SK-N-SH treated with all-trans-retinoic acid at 6 μM for 48 hours (cell line): Measurements from ENCODE around the gene ABCA13.

Experiments used
- ATAC-seq: fragments of 200-7000 bp; cut with Tn5 transposase; 3 replicates; pipeline ENCODE4 v1.9.1; 2020; ENCODE audit warnings: mild to moderate bottlenecking, moderate library complexity
- ARNTL ChIP-seq: fragments of 450-650 bp; formaldehyde crosslinking; IDR thresholded peaks from 2 replicates; pipeline ENCODE4 v1.5.0; 2020; ENCODE audit warnings: low read depth, mild to moderate bottlenecking, moderate library complexity, borderline replicate concordance
- BACH2 ChIP-seq: fragments of 250-450 bp; sonication (Bioruptor Pico); IDR thresholded peaks from 2 replicates; pipeline ENCODE4 v1.9.0; 2021; ENCODE audit warnings: mild to moderate bottlenecking, borderline replicate concordance
- CREB5 ChIP-seq: fragments of 250-450 bp; sonication (Bioruptor Pico); IDR thresholded peaks from 2 replicates; pipeline ENCODE4 v1.5.1; 2020; ENCODE audit warnings: low read depth, mild to moderate bottlenecking, moderate library complexity
- CSDC2 ChIP-seq: fragments of 250-450 bp; sonication (Bioruptor Pico); IDR thresholded peaks from 2 replicates; pipeline ENCODE4 v1.5.0; 2020; ENCODE audit warnings: mild to moderate bottlenecking, moderate library complexity
- ESRRG ChIP-seq: fragments of 250-450 bp; sonication (Bioruptor Pico); IDR thresholded peaks from 2 replicates; pipeline ENCODE4 v1.6.1; 2021; ENCODE audit warnings: mild to moderate bottlenecking
- GLIS3 ChIP-seq: fragments of 250-450 bp; sonication (Bioruptor Pico); IDR thresholded peaks from 2 replicates; pipeline ENCODE4 v1.5.0; 2020; ENCODE audit warnings: mild to moderate bottlenecking, moderate library complexity
- ISL1 ChIP-seq: fragments of 250-450 bp; sonication (Bioruptor Pico); IDR thresholded peaks from 2 replicates; pipeline ENCODE4 v2.1.2; 2022; ENCODE audit warnings: mild to moderate bottlenecking, moderate library complexity
- OSR1 ChIP-seq: fragments of 250-450 bp; sonication (Bioruptor Pico); IDR thresholded peaks from 2 replicates; pipeline ENCODE4 v1.8.0; 2022; ENCODE audit warnings: moderate library complexity, mild to moderate bottlenecking, inconsistent platforms
- PATZ1 ChIP-seq: fragments of 250-450 bp; sonication (Bioruptor Pico); IDR thresholded peaks from 2 replicates; pipeline ENCODE4 v1.8.0; 2020; ENCODE audit warnings: mild to moderate bottlenecking, moderate library complexity, borderline replicate concordance
- POU6F1 ChIP-seq: fragments of 250-450 bp; sonication (Bioruptor Pico); IDR thresholded peaks from 2 replicates; pipeline ENCODE4 v1.8.0; 2021; ENCODE audit warnings: low read depth, mild to moderate bottlenecking, moderate library complexity, borderline replicate concordance
- PPARA ChIP-seq: fragments of 250-450 bp; sonication (Bioruptor Pico); IDR thresholded peaks from 2 replicates; pipeline ENCODE4 v1.5.0; 2020; ENCODE audit warnings: mild to moderate bottlenecking, borderline replicate concordance
- RARB ChIP-seq: fragments of 250-450 bp; sonication (Bioruptor Pico); IDR thresholded peaks from 2 replicates; pipeline ENCODE4 v1.8.0; 2021; ENCODE audit warnings: mild to moderate bottlenecking, moderate library complexity
- SNAI2 ChIP-seq: fragments of 250-450 bp; sonication (Bioruptor Pico); IDR thresholded peaks from 2 replicates; pipeline ENCODE4 v1.5.0; 2020; ENCODE audit warnings: mild to moderate bottlenecking, moderate library complexity
- TCF4 ChIP-seq: fragments of 250-450 bp; sonication (Bioruptor Pico); IDR thresholded peaks from 2 replicates; pipeline ENCODE4 v1.8.0; 2021; ENCODE audit warnings: mild to moderate bottlenecking, moderate library complexity, borderline replicate concordance
- TOX ChIP-seq: fragments of 250-450 bp; sonication (Bioruptor Pico); IDR thresholded peaks from 2 replicates; pipeline ENCODE4 v1.8.0; 2021; ENCODE audit warnings: mild to moderate bottlenecking, moderate library complexity, borderline replicate concordance
- ZC3H10 ChIP-seq: fragments of 250-450 bp; sonication (Bioruptor Pico); IDR thresholded peaks from 2 replicates; pipeline ENCODE4 v1.5.1; 2021; ENCODE audit warnings: mild to moderate bottlenecking, moderate library complexity
- ZFP3 ChIP-seq: fragments of 250-450 bp; sonication (Bioruptor Pico); IDR thresholded peaks from 2 replicates; pipeline ENCODE4 v1.5.0; 2020; ENCODE audit warnings: mild to moderate bottlenecking, moderate library complexity
- ZFP30 ChIP-seq: fragments of 450-650 bp; formaldehyde crosslinking; IDR thresholded peaks from 2 replicates; pipeline ENCODE4 v1.5.0; 2022; ENCODE audit warnings: mild to moderate bottlenecking, moderate library complexity
- ZNF70 ChIP-seq: fragments of 450-650 bp; formaldehyde crosslinking; IDR thresholded peaks from 2 replicates; pipeline ENCODE4 v1.5.0; 2020; ENCODE audit warnings: mild to moderate bottlenecking, moderate library complexity
- ZNF8 ChIP-seq: fragments of 450-650 bp; formaldehyde crosslinking; IDR thresholded peaks from 2 replicates; pipeline ENCODE4 v1.5.0; 2020; ENCODE audit warnings: mild to moderate bottlenecking, moderate library complexity
- TF ChIP-seq, protein P1 (sequence below): fragments of 250-450 bp; sonication (Bioruptor Pico); IDR thresholded peaks from 2 replicates; pipeline ENCODE4 v1.5.1; 2021; ENCODE audit warnings: mild to moderate bottlenecking, moderate library complexity

Gene ABCA13

DNA sequence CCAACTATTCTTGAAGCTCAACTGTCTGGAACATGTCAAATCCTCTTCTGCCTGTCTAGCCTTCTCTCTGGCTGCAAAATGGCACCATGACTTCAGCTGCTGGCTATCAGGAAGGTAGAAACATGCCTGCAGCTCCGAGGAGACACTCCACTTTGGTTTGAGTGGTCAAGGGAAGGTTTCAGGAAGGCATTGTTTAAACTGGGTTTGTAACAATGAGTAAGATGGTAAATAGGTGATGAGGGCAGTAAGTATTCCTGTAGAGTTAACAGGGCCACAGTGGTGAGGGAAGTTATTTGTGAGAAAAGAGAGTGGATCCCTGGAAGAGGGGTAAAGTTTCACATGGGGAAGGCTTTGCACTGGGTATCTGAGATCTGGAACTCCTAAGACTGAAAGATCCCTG lies 231.5 kb downstream of the ABCA13 start:
- TF ChIP-seq ZNF70 (CRISPR knock-in tag) (no peak), GLIS3 (no peak), TOX (CRISPR knock-in tag) (no peak), BACH2 (no peak), PPARA (no peak), OSR1 (CRISPR knock-in tag) (no peak), CREB5 (CRISPR knock-in tag) (no peak), TCF4 (CRISPR knock-in tag) (no peak)
- TF ChIP-seq, all 23 proteins: peak for 0
- ATAC-seq, result no peak

DNA sequence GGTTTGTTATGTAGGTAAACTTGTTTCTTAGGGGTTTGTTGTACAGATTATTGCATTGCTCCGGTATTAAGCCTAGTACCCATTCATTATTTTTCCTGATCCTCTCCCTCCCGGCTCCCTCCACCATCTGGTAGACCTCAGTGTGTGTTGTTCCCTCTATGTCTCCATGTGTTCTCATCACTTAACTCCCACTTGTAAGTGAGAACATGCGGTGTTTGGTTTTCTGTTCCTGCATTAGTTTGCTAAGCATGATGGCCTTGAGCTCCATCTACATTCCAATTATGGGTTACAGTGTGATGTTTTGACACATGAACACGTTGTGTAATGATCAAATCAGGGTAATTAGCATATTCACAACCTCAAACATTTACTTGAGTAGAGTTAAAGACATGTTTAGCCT lies 237.5 kb downstream of the ABCA13 start:
- no peak for ATAC-seq
- TF ChIP-seq, protein P1, sequence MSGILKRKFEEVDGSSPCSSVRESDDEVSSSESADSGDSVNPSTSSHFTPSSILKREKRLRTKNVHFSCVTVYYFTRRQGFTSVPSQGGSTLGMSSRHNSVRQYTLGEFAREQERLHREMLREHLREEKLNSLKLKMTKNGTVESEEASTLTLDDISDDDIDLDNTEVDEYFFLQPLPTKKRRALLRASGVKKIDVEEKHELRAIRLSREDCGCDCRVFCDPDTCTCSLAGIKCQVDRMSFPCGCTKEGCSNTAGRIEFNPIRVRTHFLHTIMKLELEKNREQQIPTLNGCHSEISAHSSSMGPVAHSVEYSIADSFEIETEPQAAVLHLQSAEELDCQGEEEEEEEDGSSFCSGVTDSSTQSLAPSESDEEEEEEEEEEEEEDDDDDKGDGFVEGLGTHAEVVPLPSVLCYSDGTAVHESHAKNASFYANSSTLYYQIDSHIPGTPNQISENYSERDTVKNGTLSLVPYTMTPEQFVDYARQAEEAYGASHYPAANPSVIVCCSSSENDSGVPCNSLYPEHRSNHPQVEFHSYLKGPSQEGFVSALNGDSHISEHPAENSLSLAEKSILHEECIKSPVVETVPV (CRISPR knock-in tag), result no peak
- no peak for TF ChIP-seq PATZ1 (CRISPR knock-in tag)
- no peak for TF ChIP-seq ZNF70 (CRISPR knock-in tag)
- TF ChIP-seq ZFP30, result no peak
- TF ChIP-seq ISL1, result no peak
- TF ChIP-seq CREB5 (CRISPR knock-in tag), result no peak
- no peak for TF ChIP-seq SNAI2 (CRISPR knock-in tag)
- no peak for TF ChIP-seq ZC3H10
- TF ChIP-seq ZNF8 (CRISPR knock-in tag), result no peak
- TF ChIP-seq POU6F1, result no peak
- TF ChIP-seq TOX (CRISPR knock-in tag), result no peak
- TF ChIP-seq ESRRG (CRISPR knock-in tag), result no peak
- TF ChIP-seq TCF4 (CRISPR knock-in tag), result no peak
- no peak for TF ChIP-seq OSR1 (CRISPR knock-in tag)
- no peak for TF ChIP-seq ZFP3 (CRISPR knock-in tag)
- TF ChIP-seq ARNTL, result no peak
- no peak for TF ChIP-seq BACH2
- no peak for TF ChIP-seq CSDC2 (CRISPR knock-in tag)
- TF ChIP-seq, all 23 proteins: peak for 0

GRCh38 chr7:48411619-48412018 lies 240.4 kb downstream of the ABCA13 start:
- TF ChIP-seq TCF4 (CRISPR knock-in tag) (no peak), GLIS3 (no peak)
- TF ChIP-seq, all 23 proteins: peak for 0
- ATAC-seq, result no peak

GRCh38 chr7:48414011-48414732 lies 242.9 kb downstream of the ABCA13 start:
- no peak for ATAC-seq
- no peak for TF ChIP-seq ZNF70 (CRISPR knock-in tag)
- no peak for TF ChIP-seq ISL1
- TF ChIP-seq SNAI2 (CRISPR knock-in tag), result no peak
- TF ChIP-seq ZFP3 (CRISPR knock-in tag), result no peak
- no peak for TF ChIP-seq POU6F1
- TF ChIP-seq TCF4 (CRISPR knock-in tag), result no peak
- TF ChIP-seq PATZ1 (CRISPR knock-in tag), result no peak
- TF ChIP-seq ZNF8 (CRISPR knock-in tag), result no peak
- no peak for TF ChIP-seq PPARA
- TF ChIP-seq RARB (CRISPR knock-in tag), result no peak
- no peak for TF ChIP-seq BACH2
- no peak for TF ChIP-seq ARNTL
- TF ChIP-seq, protein P1 (CRISPR knock-in tag), result no peak
- TF ChIP-seq ESRRG (CRISPR knock-in tag), result no peak
- TF ChIP-seq TOX (CRISPR knock-in tag), result no peak
